ENCODE data around the gene SHOC2.
"Not testable (repeated sequence)": the region's sequence is repeated elsewhere in the genome, so short reads cannot be mapped to it uniquely, and the experiment has no call there.

Gene SHOC2

DNA sequence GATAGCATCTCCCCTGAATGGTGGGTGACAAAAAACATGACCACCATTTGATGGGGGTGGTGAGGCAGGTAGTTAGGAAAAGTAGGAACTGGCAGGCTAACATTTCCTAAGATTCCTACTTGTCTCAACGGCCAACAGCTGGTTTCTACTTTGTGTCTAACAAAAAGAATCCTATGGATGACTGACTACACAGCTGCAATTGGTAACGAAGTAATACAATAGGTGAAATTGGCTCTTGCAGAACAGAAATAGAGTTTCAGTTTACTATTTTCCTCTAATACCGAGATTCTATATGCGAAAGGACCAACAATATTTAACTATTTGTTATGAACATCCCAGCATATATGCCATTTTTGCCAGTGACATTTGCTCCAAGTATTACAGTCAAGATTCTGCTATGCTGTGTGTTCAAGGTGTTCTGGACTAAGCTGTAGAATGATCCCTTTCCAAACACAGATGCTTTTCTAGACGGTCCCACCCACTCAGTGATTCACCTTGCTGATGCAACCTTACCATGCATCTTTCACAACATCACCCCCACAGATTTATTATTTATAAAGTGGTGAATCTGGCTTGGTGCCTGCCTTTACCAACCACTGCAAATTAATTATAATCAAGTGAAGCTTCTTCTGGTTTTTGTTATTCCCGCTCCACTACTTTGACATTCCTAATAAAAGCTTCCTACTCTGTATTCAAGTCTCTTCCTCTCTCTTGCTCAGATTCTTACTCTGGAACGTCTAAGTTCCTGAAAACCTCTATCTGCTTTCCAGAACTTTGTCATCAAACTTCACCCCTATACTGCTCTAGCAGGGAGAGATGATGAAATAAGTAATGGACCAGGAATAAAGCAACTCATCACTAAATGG lies 17.2 kb upstream of the SHOC2 start:
- in situ Hi-C loops (cut with MboI; ENCODE audit: low sequenced_read_pairs): no loop called here

DNA sequence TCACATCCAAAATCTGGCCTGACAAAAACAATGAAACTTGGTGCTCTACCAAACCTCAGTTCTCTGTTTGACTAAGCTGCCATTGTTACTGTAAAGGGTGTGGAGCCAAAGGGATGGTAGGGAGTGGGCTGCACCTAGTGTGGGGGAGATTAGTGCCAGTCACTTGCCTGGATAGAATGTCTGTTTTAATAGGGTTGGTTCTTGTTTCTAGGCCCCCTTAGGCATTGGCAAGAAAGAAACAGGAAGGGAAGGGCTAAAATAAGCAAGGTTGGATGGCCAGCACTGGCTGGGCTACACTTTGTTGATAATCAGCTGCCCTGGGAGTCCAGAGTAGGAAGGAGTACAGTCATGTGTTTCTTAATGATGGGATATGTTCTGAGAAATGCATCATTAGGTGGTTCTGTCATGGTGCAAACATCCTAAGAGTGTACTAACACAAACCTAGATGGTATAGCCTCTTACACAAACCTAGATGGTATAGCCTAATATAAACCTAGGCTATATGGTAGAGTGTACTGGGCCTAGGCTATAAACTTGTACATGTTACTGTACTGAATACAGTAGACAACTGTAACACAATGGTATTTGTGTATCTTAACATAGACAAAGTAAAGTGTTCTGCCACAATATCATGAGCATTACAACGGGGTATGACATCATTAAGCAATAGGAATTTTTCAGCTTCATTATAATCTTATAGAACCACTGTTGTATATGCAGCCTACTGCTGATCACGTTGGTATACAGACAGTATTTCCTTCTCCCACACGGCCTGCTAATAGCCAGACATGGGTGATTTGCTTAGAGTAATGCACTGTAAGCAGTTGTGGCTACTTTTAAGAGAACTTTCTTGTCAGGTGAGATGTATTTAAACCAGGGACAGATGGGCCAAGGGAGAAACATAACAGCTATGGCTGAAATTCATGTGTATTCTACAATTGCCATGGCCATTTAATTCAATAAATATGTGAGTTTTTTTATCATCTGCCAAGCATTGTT lies 15.8 kb upstream of the SHOC2 start:
- in situ Hi-C loops (cut with MboI; ENCODE audit: low sequenced_read_pairs): no loop called here

DNA sequence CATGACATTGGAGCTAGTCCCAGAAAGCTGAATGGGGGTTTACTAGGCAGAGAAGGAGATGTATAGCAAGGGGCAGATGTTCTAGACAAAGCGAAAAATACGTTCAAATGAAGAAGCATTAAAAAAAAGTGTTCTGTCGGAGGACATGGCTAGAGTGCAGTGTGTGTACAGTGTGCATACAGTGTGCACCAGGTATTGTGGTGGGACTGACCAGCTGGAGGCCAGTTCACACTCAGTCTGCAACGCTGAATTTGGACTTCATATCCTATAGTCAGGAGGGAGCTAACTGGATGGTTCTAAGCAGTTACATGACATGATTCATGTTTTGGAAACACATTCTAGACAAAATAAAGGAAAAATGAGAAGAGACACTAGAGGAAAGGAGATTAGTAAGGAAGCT lies 9.3 kb upstream of the SHOC2 start:
- in situ Hi-C loops (cut with MboI; ENCODE audit: low sequenced_read_pairs): no loop called here

DNA sequence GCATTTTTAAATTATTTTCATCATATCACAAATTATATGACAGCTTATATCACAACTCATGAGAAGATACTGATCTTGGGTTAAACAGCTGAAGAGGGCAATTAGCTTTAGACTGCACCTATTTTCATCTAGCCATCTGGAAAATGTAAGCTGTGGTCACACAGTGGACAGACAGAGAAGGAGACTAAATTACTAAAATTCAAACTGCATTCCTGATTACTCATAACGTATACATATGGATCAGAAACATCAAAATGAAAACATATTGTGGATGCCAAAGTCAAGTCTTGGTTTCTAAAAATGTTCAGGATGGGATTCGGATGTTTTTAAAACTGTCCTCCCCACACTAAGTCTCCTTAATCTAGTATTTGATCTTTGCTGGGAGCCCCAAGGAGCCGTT lies 7.0 kb upstream of the SHOC2 start:
- in situ Hi-C loops (cut with MboI; ENCODE audit: low sequenced_read_pairs): no loop called here

DNA sequence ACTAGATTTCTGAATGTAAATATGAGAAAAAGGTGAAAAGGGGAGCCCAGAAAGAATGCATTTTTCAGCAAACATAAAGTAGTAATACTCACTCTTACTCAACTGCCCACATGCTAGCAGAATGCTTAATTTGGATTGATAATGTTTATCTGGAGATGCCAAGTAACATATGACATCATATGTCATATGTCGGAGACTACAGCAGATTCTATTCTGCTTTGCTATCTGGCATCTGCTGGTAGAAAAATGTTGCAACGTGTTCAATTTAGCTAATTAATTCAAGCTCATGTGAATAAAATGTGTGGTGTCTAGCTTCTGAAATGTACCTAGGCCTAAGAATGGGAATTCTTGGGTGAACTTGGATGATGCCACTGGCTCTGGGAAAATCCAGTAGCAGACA lies 5.0 kb upstream of the SHOC2 start:
- in situ Hi-C loops (cut with MboI; ENCODE audit: low sequenced_read_pairs): no loop called here

DNA sequence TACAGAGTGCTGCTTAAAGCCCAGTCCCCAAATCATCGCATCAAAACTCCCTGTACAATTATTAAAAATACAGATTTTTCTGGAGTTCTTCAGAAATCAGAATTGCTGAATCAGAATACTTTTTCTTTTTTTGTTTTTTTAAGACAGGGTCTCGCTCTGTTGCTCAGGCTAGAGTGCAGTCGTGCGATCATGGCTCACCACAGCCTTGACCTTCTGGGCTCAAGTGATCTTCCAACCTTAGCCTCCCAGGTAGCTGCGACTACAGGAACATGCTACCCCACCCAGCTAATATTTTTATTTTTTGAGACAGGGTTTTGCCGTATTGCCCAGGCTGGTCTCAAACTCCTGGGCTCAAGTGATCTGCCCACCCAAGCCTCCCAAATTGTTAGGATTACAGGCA lies 4.4 kb upstream of the SHOC2 start:
- in situ Hi-C loops (cut with MboI; ENCODE audit: low sequenced_read_pairs): no loop called here

DNA sequence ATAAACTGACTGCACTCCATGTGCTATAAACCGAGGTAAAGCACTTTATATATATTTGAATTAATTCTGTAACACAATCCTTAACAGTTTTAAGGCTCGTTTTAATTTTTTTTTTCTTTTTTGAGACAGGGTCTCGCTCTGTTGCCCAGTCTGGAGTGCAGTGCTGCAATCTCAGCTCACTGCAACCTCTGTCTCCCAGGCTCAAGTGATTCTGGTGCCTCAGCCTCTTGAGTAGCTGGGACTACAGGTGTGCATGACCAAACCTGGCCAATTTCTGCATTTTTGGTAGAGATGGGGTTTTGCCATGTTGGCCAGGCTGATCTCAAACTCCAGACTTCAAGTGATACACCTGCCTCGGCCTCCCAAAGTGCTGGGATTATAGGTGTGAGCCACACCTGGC lies 3.8 kb upstream of the SHOC2 start:
- in situ Hi-C loops (cut with MboI; ENCODE audit: low sequenced_read_pairs): not testable (repeated sequence)

DNA sequence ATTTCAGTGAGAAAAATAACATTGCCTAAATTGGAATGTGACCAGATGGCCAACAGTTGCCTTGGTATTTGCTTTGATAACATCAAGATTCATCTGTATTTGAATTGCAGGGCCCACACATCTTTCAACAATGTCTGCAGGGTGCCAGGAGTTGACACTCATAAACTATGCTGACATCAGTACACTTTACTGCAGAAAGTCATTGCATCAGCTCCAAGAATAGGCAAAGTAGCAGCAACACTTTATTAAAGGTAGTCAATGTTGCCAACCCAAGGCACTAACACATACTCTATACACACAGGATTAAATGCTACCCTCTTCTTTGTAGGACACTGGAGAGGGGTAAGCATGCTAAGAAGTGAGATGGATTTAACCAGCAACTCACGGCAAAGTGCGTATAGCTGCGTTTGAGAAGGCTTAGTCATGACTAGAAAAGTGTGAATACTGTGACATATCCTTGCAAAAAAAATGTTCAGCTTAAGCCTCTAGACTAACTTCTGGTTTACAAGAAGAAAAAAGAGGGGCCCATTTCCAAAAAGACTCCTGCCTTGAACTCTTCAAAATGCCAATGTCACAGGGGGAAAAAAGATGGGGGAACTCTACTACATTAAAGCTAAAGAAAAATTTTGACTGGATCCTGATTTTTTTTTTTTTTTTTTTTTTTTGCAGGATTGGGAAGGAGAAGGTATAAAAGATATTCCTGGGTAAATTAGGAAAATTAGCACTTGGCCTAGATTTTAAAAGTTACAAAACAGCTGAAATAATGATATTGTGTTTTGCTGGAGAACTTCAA lies 2.7 kb upstream of the SHOC2 start:
- in situ Hi-C loops (cut with MboI; ENCODE audit: low sequenced_read_pairs): no loop called here

DNA sequence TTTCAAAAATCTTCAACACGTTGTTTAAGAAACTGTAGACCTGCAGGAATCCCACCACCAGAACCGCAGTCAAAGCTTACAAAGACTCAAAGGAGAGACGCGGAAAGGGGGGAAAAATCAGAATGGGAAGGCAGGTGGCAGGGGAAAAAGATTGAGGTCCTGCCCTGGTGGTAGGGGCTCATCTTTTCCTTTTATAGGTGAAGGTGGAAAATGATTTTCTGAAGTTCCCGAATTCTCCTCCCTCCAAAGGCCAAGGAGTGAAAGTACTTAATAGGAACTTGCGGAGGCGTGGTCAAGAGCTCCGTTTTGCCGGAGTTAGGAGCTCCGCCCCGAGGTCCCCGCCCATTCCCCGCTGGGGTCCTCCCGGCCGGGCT lies 1.1 kb upstream of the SHOC2 start:
- in situ Hi-C loops (cut with MboI; ENCODE audit: low sequenced_read_pairs): no loop called here

DNA sequence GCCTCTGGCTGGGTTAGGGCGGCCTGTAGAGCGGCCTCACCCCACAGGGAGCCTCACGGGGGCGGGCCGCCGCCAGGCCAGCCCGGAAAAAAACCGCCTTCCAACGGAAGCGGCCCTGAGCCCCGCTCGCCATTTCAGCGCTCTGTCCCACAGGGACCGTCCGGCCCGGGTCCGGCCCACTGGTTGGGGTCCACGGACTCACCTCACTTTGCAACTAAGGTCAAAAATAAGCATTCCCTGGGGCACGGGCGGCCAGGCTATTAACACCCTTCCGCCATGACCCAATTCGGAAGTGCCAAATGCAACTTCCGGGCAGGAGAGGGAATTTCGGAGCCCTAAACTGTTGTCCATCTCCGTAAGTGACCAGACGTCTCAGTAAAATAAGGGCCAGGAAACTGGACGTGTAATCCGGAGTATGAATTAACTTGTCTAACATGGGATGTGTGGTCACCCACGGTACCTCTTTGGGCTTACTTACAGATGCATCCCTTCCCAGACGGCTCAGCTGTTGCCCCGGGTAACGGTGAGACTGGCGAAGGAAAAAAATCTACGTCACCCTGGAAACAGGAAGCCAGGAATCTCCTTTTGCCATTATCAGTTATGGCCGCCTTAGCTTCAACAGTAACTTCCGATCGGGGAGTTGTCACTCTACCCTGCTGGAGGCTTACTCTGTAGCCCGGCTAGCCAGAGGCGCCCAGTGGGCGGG lies 608 bp upstream of the SHOC2 start, which contains the start of gene BBIP1:
Gene BBIP1 (minus strand): TSS at position 538 of the 706 bp plus-strand sequence. CDS start 1,023 bp downstream, outside the sequence.
- in situ Hi-C loops (cut with MboI; ENCODE audit: low sequenced_read_pairs): no loop called here

DNA sequence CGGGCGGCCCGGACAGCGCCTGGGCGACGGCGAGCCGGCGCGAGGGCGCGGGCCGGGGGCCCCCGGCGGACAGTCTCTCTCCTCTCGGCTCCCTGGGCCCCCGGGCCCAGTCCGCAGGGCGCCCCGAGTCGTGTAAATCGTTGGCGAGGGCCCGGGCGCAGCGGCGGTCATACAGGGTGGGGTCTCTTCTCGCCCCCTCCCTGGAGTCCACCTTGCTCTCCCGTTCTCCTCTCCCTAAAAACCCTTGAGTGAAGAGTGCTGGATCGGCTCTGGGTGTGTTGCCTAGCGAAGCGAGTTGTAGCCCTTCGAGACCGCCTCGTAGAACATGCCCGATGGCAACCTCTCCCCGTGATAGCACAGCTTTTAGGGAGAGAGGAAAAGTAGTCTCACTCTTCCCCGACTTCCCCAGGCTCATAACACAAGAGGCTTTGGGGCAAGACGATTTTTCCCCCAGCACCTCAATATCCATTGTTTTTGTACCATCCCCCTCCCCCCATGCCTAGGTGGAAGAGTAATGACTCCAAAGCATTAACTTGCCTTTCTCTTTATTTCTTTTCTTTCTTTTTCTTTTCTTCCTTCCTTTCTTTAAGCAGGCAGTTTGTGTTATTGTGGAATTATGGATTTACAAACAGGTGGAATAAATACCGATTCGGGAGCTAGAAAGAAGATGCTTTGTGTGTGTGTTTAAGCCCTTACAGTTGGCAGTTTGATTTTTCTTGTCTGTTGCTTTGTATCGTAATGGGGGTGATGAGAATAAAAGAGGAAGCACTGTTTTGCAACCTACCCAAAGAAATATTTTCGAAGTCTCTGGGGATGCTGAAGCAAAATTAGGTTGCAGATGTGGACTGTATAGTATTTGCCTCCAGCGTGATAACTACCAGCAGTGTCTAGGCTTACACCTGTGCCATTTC lies 822 bp downstream of the SHOC2 start:
- in situ Hi-C loops (cut with MboI; ENCODE audit: low sequenced_read_pairs): no loop called here

DNA sequence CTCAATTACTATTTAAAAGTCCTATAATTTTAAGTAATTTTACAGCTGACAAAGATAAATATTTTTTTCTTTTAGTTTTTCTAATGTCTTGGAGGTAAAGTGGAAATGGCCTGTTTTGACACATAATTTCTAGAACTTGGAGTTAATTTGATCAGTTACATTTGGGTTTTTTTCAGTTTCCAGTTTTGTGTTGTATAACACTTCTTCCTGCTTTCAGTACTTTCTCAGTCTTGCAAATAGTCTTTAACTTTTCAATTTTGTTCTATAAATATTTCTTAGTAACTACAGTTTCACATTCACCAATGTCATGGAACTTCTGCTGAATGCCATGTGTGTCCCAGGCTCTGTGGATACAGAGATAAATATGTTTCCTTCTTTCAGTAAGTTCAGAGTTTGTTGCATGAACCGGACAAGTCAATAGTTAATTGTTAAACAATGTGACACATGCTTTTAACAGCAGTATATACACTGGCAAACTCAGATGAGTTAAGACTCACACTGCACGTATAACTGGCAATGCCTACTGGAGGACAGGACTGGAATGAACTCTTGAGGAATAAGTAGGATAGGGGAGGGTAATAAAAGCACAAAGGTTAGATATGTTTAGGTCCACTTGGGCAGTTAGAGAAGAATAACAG lies 4.6 kb downstream of the SHOC2 start:
- in situ Hi-C loops (cut with MboI; ENCODE audit: low sequenced_read_pairs): no loop called here

DNA sequence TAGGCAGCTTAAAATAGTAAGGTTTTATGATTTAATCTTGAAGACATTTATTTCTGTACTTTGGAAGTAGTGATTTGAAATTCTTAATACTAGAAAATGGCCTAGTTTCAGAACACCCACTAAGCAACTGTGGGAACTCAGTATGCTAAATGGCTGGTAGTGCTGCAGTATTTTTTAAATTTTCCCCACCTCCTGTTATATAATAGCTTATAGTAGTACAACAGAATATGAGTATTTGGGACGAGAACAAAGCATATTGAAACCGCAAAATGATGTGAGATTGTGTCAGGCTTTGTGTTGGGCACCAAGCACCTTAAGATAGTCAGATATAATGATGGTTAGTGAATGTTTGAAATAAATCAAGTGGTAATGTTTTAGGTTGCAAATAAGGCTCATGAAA lies 8.1 kb downstream of the SHOC2 start:
- in situ Hi-C loops (cut with MboI; ENCODE audit: low sequenced_read_pairs): no loop called here

DNA sequence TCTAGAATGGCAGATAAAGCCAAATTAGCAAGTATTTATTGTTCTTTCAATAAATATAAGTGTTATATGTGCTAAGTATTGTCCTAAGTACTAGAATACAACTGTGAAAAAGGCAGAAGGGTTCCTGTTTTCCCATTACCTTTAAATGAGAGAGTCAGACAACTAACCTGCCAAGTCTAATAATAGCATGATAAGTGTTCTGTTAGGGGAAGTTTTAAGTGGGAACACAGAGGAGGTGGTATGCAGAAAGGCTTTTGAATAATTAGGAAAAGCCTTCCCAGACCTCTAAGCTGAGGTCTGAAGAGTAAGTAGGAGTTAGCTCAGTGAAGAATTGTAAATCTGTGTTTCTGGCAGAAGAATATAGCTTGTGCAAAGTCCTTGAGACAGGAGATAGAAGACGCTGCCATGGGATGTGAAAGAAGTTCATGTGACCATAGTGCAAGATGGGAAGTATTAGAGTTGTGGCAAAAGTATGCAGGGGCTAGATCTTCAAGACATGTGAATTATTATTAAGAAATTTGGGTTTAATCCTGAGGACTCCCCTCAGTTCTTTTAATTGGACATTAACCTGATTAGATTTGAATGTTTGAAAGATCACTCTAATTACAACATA lies 12.5 kb downstream of the SHOC2 start:
- in situ Hi-C loops (cut with MboI; ENCODE audit: low sequenced_read_pairs): no loop called here

DNA sequence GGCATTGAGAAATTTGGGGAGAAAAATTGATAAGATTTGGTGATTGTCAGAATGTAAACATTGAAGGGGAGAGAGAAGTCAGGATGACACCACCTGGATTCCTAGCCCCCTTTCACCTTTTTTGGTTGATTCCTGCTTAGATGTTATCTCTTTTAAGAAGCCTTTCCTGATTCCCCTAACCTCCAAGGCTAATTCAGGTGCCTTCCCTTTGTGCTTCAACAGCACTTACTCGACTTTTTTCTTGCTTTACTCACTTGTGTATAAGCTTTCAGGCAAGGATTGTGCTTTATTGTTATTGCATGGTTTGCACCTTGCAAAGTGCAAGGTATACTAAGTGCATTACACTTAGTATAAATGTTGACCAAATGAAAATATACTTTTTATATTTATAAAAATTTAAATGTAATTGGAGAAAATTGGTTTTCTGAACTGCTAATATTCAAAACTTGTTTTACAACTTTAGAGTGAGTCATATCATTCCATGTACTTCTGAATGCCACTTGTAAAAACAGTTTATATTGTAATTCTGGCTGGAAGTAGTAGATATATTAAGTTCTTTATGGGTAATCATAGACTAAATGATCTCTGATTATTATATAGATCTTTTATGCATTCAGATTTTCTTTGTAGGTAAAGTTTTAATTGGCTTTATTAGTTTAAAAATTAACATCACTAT lies 13.2 kb downstream of the SHOC2 start:
- in situ Hi-C loops (cut with MboI; ENCODE audit: low sequenced_read_pairs): no loop called here

DNA sequence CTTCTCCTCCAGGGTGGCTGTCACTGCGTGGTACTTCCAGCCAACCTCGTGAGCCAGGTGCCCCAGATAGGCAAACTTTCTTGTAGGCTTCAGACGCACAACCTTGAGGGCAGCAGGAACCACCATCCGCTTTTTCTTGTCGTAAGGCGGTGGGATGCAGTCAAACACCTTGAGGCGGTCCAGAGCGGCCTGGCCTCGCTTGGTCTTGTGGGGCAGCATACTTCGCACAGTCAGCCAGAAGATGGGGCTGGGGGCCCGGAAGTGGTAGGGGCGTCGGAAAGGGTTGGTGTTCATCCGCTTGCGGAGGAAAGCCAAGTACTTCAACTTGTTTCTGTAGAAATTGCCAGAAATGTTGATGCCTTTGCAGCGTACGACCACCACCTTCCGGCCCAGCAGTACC lies 17.4 kb downstream of the SHOC2 start:
- in situ Hi-C loops (cut with MboI; ENCODE audit: low sequenced_read_pairs): no loop called here

DNA sequence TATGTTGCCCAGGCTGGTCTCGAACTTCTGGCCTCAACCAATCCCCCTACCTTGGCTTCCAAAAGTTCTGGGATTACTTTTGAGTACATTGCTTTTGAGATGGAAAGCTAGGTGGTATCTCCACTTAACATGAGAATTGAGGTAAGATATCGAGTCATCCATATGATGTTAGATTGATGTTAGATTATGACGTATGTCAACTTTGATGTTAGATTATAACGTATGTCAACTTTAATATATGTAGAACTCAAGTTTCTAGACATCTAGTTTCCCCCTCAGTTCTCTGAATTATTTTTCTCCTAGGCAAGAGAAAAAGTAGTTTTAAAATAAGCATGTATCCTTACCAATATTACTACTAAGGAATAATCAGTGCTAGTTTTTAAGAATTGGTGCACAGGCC lies 20.0 kb downstream of the SHOC2 start:
- in situ Hi-C loops (cut with MboI; ENCODE audit: low sequenced_read_pairs): no loop called here

Data from hTERT RPE-1 (cell line).